ENCODE data around the gene KIF26B.

KIF26B gene

GRCh38 chr1:245156736-245157505 lies 2.1 kb downstream of the KIF26B start:
- Histone ChIP-seq H3K4me2 (ENCODE audit: low read length) (peak overlapping the region; percentile 77), H3K4me1 (ENCODE audit: low read length) (peaks cover 6% of the 10 kb centered on the region; the same call in 1 of the 2 replicates), H3K9ac (ENCODE audit: low read length) (peak overlapping the region; percentile 33; the same call in 1 of the 2 replicates), H3K4me3 (ENCODE audit: low read length) (peak overlapping the region; percentile 77), H3K36me3 (replicated peaks; ENCODE audit: low read depth, low read length) (no peaks in the 10 kb centered on the region), H3K9me3 (ENCODE audit: insufficient read depth, low read length) (no peaks in the 10 kb centered on the region; the same call in 1 of the 2 replicates), H2AFZ (ENCODE audit: low read depth, low read length) (peak overlapping the region; percentile 26; the same call in 1 of the 2 replicates), H3K27me3 (ENCODE audit: low read depth, low read length) (peaks cover 69% of the 10 kb centered on the region), H3K79me2 (ENCODE audit: low read length) (no peaks in the 10 kb centered on the region), H4K20me1 (ENCODE audit: insufficient read depth, low read length) (no peaks in the 10 kb centered on the region), H3K27ac (ENCODE audit: low read length) (no peak overlapping the region)
- TF ChIP-seq EZH2phosphoT487 (IDR thresholded peaks at IDR 0.05; ENCODE audit: low read depth) (no peak), CTCF (IDR thresholded peaks at IDR 0.05; ENCODE audit: low read depth, low read length) (no peak)

- Histone ChIP-seq H3K9me3 (ENCODE audit: insufficient read depth, low read length) (no peaks in the 10 kb centered on the region; the same call in 1 of the 2 replicates), H3K36me3 (replicated peaks; ENCODE audit: low read depth, low read length) (no peaks in the 10 kb centered on the region), H3K79me2 (ENCODE audit: low read length) (no peaks in the 10 kb centered on the region), H2AFZ (ENCODE audit: low read depth, low read length) (no peak overlapping the region), H3K27ac (ENCODE audit: low read length) (no peak overlapping the region), H3K4me3 (ENCODE audit: low read length) (no peak overlapping the region), H3K4me2 (ENCODE audit: low read length) (no peak overlapping the region), H3K27me3 (ENCODE audit: low read depth, low read length) (peaks cover 65% of the 10 kb centered on the region), H3K4me1 (ENCODE audit: low read length) (no peaks in the 10 kb centered on the region), H3K9ac (ENCODE audit: low read length) (no peak overlapping the region), H4K20me1 (ENCODE audit: insufficient read depth, low read length) (no peaks in the 10 kb centered on the region)
- no peak for TF ChIP-seq CTCF (IDR thresholded peaks at IDR 0.05; ENCODE audit: low read depth, low read length)
- TF ChIP-seq EZH2phosphoT487 (IDR thresholded peaks at IDR 0.05; ENCODE audit: low read depth), result no peak
These were observed 4.1 kb downstream of the KIF26B start for GRCh38 chr1:245158913-245159312.

- H3K79me2 ChIP-seq (ENCODE audit: low read length), result no peaks in the 10 kb centered on the region
- no peak overlapping the region for H2AFZ ChIP-seq (ENCODE audit: low read depth, low read length)
- H3K27me3 ChIP-seq (ENCODE audit: low read depth, low read length), result peaks cover 60% of the 10 kb centered on the region
- H3K4me2 ChIP-seq (ENCODE audit: low read length), result no peak overlapping the region
- no peak overlapping the region for H3K4me3 ChIP-seq (ENCODE audit: low read length)
- no peaks in the 10 kb centered on the region for H4K20me1 ChIP-seq (ENCODE audit: insufficient read depth, low read length)
- H3K9me3 ChIP-seq (ENCODE audit: insufficient read depth, low read length), result no peaks in the 10 kb centered on the region; the same call in 1 of the 2 replicates
- H3K27ac ChIP-seq (ENCODE audit: low read length), result no peak overlapping the region
- TF ChIP-seq CTCF (IDR thresholded peaks at IDR 0.05; ENCODE audit: low read depth, low read length), result no peak
- H3K36me3 ChIP-seq (replicated peaks; ENCODE audit: low read depth, low read length), result no peaks in the 10 kb centered on the region
- H3K9ac ChIP-seq (ENCODE audit: low read length), result no peak overlapping the region
- no peaks in the 10 kb centered on the region for H3K4me1 ChIP-seq (ENCODE audit: low read length)
These were observed 5.5 kb downstream of the KIF26B start for GRCh38 chr1:245160288-245160687.

- no peak overlapping the region for H2AFZ ChIP-seq (ENCODE audit: low read depth, low read length)
- no peaks in the 10 kb centered on the region; the same call in 1 of the 2 replicates for H3K9me3 ChIP-seq (ENCODE audit: insufficient read depth, low read length)
- H3K4me2 ChIP-seq (ENCODE audit: low read length), result no peak overlapping the region
- no peaks in the 10 kb centered on the region for H3K4me1 ChIP-seq (ENCODE audit: low read length)
- H3K36me3 ChIP-seq (replicated peaks; ENCODE audit: low read depth, low read length), result no peaks in the 10 kb centered on the region
- no peaks in the 10 kb centered on the region for H3K79me2 ChIP-seq (ENCODE audit: low read length)
- no peak for TF ChIP-seq EZH2phosphoT487 (IDR thresholded peaks at IDR 0.05; ENCODE audit: low read depth)
- TF ChIP-seq CTCF (IDR thresholded peaks at IDR 0.05; ENCODE audit: low read depth, low read length), result no peak
- H4K20me1 ChIP-seq (ENCODE audit: insufficient read depth, low read length), result no peaks in the 10 kb centered on the region
- peaks cover 60% of the 10 kb centered on the region for H3K27me3 ChIP-seq (ENCODE audit: low read depth, low read length)
- no peak overlapping the region for H3K9ac ChIP-seq (ENCODE audit: low read length)
- no peak overlapping the region for H3K27ac ChIP-seq (ENCODE audit: low read length)
- H3K4me3 ChIP-seq (ENCODE audit: low read length), result no peak overlapping the region
These were observed 6.1 kb downstream of the KIF26B start for GRCh38 chr1:245160741-245161400.

All from OCI-LY3 (cell line).